CD8-positive, alpha-beta memory T cell (primary cell): ENCODE results near the gene TXNRD2. TPM values are rescaled to one million over a fixed set of nuclear protein-coding genes. Genes with fewer than 3 reads are reported as not detected.

ENCODE experiments used
- CTCF ChIA-PET: fragments of 350-600 bp; sonication (Branson Sonifier 250); formaldehyde crosslinking; loops from one replicate; lab custom pipeline; 2021; ENCODE audit warnings: antibody characterized with exemption; lab: Charles Lee
- POLR2A ChIA-PET: fragments of 350-600 bp; sonication (Branson Sonifier 250); formaldehyde crosslinking; loops from one replicate; lab custom pipeline; 2021; ENCODE audit warnings: antibody characterized with exemption; lab: Charles Lee
- DNase-seq, 5 donors: peaks; one replicate each; pipeline versions ENCODE4 v3.0.0 to v3.0.0-alpha.2; 2020 to 2022; ENCODE audit warnings: mixed read lengths in 1 of 5
- H3K27ac ChIP-seq: one replicate; pipeline ENCODE4 v1.7.0; 2013; ENCODE audit warnings: low read depth, mild to moderate bottlenecking, low read length, moderate library complexity
- H3K27me3 ChIP-seq: 2 replicates; pipeline ENCODE4 v1.7.0; 2013; ENCODE audit warnings: low read length, mild to moderate bottlenecking; ENCODE audit not compliant: insufficient read depth, poor library complexity, severe bottlenecking
- H3K36me3 ChIP-seq: 2 replicates; pipeline ENCODE4 v1.7.0; 2013; ENCODE audit warnings: mild to moderate bottlenecking, low read length, moderate library complexity; ENCODE audit not compliant: insufficient read depth
- H3K4me1 ChIP-seq: 2 replicates; pipeline ENCODE4 v1.7.0; 2013; ENCODE audit warnings: mild to moderate bottlenecking, low read length, moderate library complexity; ENCODE audit not compliant: insufficient read depth
- H3K4me3 ChIP-seq: 2 replicates; pipeline ENCODE4 v1.7.0; 2013; ENCODE audit warnings: mild to moderate bottlenecking, low read length
- H3K9me3 ChIP-seq: 2 replicates; pipeline ENCODE4 v1.7.0; 2013; ENCODE audit warnings: mild to moderate bottlenecking, low read length
- H3K27ac Mint-ChIP-seq, 8 donors: one replicate each; pipeline ENCODE4 v1.8.0; 2020 to 2021; ENCODE audit warnings: mixed read lengths in 8 of 8, mild to moderate bottlenecking in 6 of 8, inconsistent platforms in 3 of 8, moderate library complexity in 3 of 8
- H3K27me3 Mint-ChIP-seq, 2 donors: one replicate each; pipeline ENCODE4 v1.8.0; 2020 to 2021; ENCODE audit warnings: mixed read lengths in 2 of 2, mild to moderate bottlenecking in 1 of 2, moderate library complexity in 1 of 2
- H3K36me3 Mint-ChIP-seq, 3 donors: one replicate each; pipeline ENCODE4 v1.8.0; 2020 to 2021; ENCODE audit warnings: mixed read lengths in 3 of 3, inconsistent platforms in 1 of 3, mild to moderate bottlenecking in 1 of 3
- H3K4me1 Mint-ChIP-seq, 3 donors: one replicate each; pipeline ENCODE4 v1.8.0; 2020 to 2021; ENCODE audit warnings: mixed read lengths in 3 of 3, inconsistent platforms in 1 of 3, mild to moderate bottlenecking in 1 of 3
- H3K4me3 Mint-ChIP-seq, 7 donors: one replicate each; pipeline ENCODE4 v1.8.0; 2020 to 2021; ENCODE audit warnings: mixed read lengths in 7 of 7, mild to moderate bottlenecking in 6 of 7, moderate library complexity in 4 of 7, inconsistent platforms in 2 of 7
- H3K9me3 Mint-ChIP-seq, 5 donors: one replicate each; pipeline ENCODE4 v1.8.0; 2020 to 2022; ENCODE audit warnings: mixed read lengths in 5 of 5, mild to moderate bottlenecking in 3 of 5, moderate library complexity in 2 of 5, inconsistent platforms in 1 of 5
- polyA plus RNA-seq: library from polyadenylated mRNA; unstranded; fragments of 300-500 nt; fragmentation: Illumina TruSeq; gene quantifications from one replicate; pipeline ENCODE4 v1.2.3, GENCODE V29; 2021
- total RNA-seq, 2 experiments: library from RNA; stranded (reverse); gene quantifications; one replicate each; pipeline ENCODE4 v1.2.3, GENCODE V29; 2021

TXNRD2 gene
- total and polyA plus RNA-seq, 3 experiments from 2014 or later: 13.8 to 27.9 (median 27.6) TPM

DNA sequence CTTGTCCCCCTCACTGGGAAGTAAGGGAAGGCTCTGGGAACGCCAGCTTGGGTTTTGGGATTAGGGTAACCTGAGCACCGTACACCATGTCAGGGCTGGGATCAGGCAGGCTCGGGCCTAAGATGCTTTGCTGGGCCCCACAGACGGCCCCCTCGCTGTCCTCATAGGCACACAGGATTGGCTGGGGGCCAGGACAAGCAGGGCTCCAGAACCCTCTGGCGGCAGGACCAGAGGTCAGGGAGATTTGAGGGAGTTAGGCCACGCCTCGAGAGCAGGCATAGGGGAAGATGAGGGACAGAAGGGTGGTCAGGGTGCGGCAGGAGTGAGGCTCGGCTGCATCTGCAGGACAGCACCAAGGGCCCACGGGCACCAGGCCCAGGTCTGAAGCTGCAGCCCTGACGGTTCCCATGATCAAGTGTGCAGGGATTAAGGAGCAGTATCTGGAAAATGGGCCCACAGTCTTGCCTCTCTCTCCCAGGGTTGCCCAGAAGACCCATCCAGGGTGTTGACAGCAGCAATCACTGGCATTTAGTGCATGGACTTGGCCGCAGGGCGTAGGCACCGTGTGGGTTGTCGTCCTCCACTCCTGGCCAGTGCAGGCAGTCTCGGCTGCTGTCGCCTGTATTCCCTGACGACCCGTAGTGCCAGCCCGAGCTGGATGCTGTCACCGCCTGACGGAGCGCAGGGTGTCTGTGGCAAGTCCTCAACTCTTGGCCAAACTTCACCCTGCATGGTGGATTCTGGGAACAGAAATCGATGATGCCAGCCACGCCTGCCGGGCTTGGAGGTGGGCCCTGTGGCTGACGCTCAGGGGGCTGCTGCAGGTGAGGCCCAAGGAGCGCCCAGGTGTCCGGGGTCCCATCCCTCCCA lies 71.2 kb downstream of the TXNRD2 start:
- Histone ChIP-seq H3K36me3 (no peaks in the 10 kb centered on the region), H3K27ac (no peak overlapping the region), H3K4me1 (peaks cover 16% of the 10 kb centered on the region), H3K4me3 (no peak overlapping the region), H3K27me3 (no peaks in the 10 kb centered on the region), H3K9me3 (no peaks in the 10 kb centered on the region)
- H3K27ac Mint-ChIP-seq: no peak overlapping the region
- no peaks in the 10 kb centered on the region for H3K36me3 Mint-ChIP-seq
- CTCF ChIA-PET: no interaction called here
- H3K27me3 Mint-ChIP-seq: no peaks in the 10 kb centered on the region
- POLR2A ChIA-PET: no interaction called here
- peak in 1 of 5 donors; percentile 40 for DNase-seq
- H3K4me1 Mint-ChIP-seq: peaks cover 0 to 10% (median 0%) of the 10 kb centered on the region in 3 donors
- H3K9me3 Mint-ChIP-seq: no peaks in the 10 kb centered on the region
- H3K4me3 Mint-ChIP-seq: no peak overlapping the region

DNA sequence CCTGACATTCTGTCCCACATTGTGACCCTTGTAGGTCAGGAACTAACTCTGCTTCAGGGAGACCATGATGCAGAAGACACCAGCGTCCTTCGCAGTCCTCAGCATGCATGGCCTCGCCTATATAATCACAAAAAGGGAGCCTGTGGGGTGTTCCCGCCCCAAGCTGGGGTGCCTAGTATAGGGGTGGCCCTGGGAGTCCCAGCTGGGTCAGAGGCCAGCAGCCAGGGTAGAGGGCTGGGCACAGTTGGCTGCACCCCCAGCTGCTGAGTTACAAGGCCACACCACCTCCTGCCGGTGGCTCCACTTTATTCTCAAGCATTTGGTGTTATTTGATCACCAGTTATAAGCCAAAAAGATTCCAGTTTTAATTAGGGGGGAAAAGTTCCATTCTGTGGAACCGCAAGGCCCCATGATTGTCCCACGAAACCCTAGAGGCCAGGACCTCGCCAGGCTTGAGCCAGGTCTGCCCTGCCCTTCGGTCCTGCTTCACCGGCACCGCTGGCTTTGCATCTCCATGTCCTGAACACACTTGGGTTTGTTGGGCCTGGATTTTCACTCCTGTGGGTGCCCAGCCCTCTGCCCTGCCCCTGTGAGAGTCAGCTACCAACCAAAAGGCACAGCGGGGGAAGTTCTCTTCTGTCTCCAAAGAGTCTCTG lies 72.0 kb downstream of the TXNRD2 start:
- Histone ChIP-seq H3K9me3 (no peaks in the 10 kb centered on the region), H3K27me3 (no peaks in the 10 kb centered on the region), H3K27ac (no peak overlapping the region), H3K36me3 (no peaks in the 10 kb centered on the region), H3K4me3 (no peak overlapping the region), H3K4me1 (peaks cover 9% of the 10 kb centered on the region)
- Mint-ChIP-seq H3K36me3 (no peaks in the 10 kb centered on the region), H3K27ac (no peak overlapping the region), H3K4me1 (peaks cover 0 to 8% (median 0%) of the 10 kb centered on the region in 3 donors), H3K9me3 (no peaks in the 10 kb centered on the region), H3K4me3 (no peak overlapping the region), H3K27me3 (no peaks in the 10 kb centered on the region)
- peak in 1 of 5 donors; percentile 24 for DNase-seq
- POLR2A ChIA-PET: no interaction called here
- CTCF ChIA-PET: no interaction called here

DNA sequence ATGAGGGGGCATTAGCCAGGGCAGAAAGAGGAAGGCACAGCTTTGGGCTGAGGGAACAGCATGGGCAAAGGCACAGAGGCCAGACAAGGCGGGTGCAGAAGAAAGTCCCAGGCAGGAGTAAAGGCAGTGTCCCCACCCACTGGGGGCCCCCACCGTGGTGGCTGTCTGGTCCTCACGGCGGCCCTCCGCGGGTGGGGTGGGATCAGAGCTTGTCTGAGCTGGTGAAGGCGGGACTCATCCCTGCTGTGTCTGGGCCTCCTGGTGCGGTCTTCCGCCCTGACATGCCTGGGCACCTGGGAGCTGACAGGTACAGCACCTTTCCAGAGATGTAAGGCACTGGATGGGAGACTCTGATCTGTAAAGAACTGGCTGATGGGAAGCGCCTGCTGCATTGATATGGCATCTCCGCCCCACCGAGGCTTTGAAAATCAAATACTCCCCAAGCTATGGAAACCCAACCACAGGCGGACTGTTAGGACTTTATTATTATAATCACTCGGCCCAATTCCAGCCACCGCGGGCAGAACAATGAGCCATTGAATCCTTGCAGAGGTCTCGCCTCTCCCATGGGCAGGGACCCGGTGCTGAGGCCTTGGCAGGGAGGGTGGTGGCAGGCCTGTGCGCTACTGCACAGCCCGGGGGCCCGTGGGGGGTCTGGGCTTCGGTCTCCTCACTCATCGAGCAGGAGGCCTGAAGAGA lies 72.7 kb downstream of the TXNRD2 start:
- POLR2A ChIA-PET: no interaction called here
- CTCF ChIA-PET: no interaction called here
- Mint-ChIP-seq H3K4me3 (no peak overlapping the region), H3K36me3 (no peaks in the 10 kb centered on the region), H3K9me3 (no peaks in the 10 kb centered on the region), H3K27me3 (no peaks in the 10 kb centered on the region), H3K27ac (no peak overlapping the region), H3K4me1 (peaks cover 0 to 2% (median 0%) of the 10 kb centered on the region in 3 donors)
- H3K36me3 ChIP-seq: no peaks in the 10 kb centered on the region
- H3K27ac ChIP-seq: no peak overlapping the region
- no peaks in the 10 kb centered on the region for H3K9me3 ChIP-seq
- peak in 1 of 5 donors; percentile 43 for DNase-seq
- H3K4me1 ChIP-seq: peaks cover 2% of the 10 kb centered on the region
- H3K4me3 ChIP-seq: no peak overlapping the region
- H3K27me3 ChIP-seq: no peaks in the 10 kb centered on the region

DNA sequence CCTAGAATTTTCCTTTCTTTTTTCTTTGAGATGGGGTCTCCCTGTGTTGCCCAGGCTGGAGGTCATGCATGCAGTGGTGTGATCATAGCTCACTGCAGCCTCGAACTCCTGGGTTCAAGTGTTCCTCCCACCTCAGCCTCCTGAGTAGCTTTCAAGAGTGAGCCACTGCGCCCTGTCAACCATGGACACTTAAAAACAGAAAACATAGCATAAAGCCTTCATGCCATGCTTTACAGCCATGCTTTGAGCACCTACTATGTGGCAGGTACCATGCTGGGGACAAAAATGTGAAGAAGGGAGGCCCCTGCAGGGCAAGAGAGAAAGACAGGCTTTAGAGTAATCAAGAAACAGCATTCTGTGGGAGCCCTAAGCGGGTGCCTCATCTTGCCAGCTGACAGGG lies 73.3 kb downstream of the TXNRD2 start:
- H3K27ac ChIP-seq: no peak overlapping the region
- H3K36me3 ChIP-seq: no peaks in the 10 kb centered on the region
- DNase-seq: no peak
- no peaks in the 10 kb centered on the region for H3K4me1 ChIP-seq
- Mint-ChIP-seq H3K4me3 (no peak overlapping the region), H3K9me3 (no peaks in the 10 kb centered on the region), H3K27ac (peak overlapping the region in 1 of 8 donors; percentile 0), H3K27me3 (no peaks in the 10 kb centered on the region), H3K36me3 (no peaks in the 10 kb centered on the region), H3K4me1 (peaks cover 0 to 2% (median 0%) of the 10 kb centered on the region in 3 donors)
- no peaks in the 10 kb centered on the region for H3K9me3 ChIP-seq
- H3K4me3 ChIP-seq: no peak overlapping the region
- CTCF ChIA-PET: no interaction called here
- POLR2A ChIA-PET: no interaction called here
- no peaks in the 10 kb centered on the region for H3K27me3 ChIP-seq

DNA sequence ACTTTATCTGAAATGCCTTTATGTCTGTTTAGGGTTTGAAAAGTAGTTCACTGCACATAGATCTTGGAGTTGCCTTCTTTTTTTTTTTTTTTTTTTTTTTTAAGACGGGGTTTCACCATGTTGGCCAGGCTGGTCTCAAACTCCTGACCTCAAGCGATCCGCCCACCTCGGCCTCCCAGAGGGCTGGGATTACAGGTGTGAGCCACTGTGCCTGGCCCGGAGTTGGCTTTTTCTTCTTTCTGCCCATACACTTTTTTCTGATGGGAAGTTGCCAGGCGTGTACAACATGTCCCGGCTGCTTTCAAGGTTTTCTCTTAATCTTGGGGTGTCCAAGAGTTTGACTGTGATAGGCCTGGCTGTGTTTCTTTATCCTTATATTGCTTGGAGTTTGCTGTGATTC lies 74.0 kb downstream of the TXNRD2 start:
- Histone ChIP-seq H3K27ac (no peak overlapping the region), H3K4me3 (no peak overlapping the region), H3K4me1 (no peaks in the 10 kb centered on the region), H3K9me3 (no peaks in the 10 kb centered on the region), H3K36me3 (no peaks in the 10 kb centered on the region), H3K27me3 (no peaks in the 10 kb centered on the region)
- H3K9me3 Mint-ChIP-seq: no peaks in the 10 kb centered on the region
- H3K4me1 Mint-ChIP-seq: peaks cover 0 to 2% (median 0%) of the 10 kb centered on the region in 3 donors
- H3K36me3 Mint-ChIP-seq: no peaks in the 10 kb centered on the region
- DNase-seq: peak in 1 of 5 donors; percentile 28
- POLR2A ChIA-PET: no interaction called here
- H3K4me3 Mint-ChIP-seq: no peak overlapping the region
- CTCF ChIA-PET: no interaction called here
- peak overlapping the region in 1 of 8 donors; percentile 65 for H3K27ac Mint-ChIP-seq
- H3K27me3 Mint-ChIP-seq: no peaks in the 10 kb centered on the region

DNA sequence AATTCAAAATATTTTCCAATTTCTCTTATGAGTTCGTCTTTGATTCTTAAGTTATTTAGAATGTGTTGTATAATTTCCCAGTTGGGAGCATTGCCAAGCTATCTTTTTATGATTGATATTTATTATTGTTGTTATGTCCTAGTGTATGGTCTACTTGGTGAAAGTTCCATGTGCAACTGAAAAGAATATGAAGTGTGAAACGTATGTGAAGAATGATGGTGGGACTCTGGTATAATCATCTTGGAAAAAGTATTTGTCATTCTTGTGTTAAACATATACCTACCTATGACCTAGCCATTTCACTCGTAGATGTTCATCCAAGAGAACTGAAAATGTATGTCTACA lies 75.0 kb downstream of the TXNRD2 start:
- H3K9me3 ChIP-seq: no peaks in the 10 kb centered on the region
- no peak overlapping the region for H3K27ac ChIP-seq
- no peaks in the 10 kb centered on the region for H3K4me1 ChIP-seq
- H3K4me3 Mint-ChIP-seq: no peak overlapping the region
- no peak overlapping the region for H3K27ac Mint-ChIP-seq
- ChIA-PET CTCF (interaction anchor here (0.7 to 1.4 kb wide), 2 partner anchors 18 to 136 kb away, joined by 3 to 4 read pairs; no protein-coding TSS in a partner anchor), POLR2A (no interaction called here)
- peaks cover 0 to 2% (median 0%) of the 10 kb centered on the region in 3 donors for H3K4me1 Mint-ChIP-seq
- H3K36me3 ChIP-seq: no peaks in the 10 kb centered on the region
- H3K36me3 Mint-ChIP-seq: no peaks in the 10 kb centered on the region
- H3K27me3 Mint-ChIP-seq: no peaks in the 10 kb centered on the region
- H3K9me3 Mint-ChIP-seq: no peaks in the 10 kb centered on the region
- H3K4me3 ChIP-seq: no peak overlapping the region
- H3K27me3 ChIP-seq: no peaks in the 10 kb centered on the region
- DNase-seq: no peak

DNA sequence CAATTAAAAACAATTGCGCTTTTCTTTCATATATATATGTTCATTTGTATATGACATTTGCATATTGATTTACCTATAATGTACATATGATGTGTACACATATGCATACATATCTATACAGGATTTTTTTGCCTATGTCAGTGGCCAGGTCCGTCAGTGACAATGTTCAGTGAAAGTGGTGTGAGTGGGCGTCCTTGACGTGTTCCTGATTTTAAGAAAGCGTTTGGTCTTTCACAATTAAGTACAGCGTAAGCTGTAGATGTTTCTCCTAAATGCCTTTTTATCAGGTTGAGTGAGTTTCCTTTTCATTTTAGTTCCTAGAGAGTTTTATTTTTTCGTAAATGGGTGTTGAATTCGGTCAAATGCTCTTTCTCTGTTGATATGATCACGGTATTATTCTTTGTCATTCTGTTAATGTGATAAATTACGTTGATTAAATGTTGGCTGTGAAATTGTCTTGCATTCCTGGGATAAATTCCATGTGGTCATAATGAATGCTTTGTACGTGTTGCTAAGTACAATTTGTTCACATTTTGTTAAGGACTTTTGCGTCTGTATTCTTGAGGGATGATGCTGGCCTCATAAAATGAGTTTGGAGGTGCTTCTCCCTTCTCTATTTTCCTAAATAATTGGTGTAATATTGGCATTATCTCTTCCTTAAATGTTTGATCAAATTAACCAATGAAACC lies 76.3 kb downstream of the TXNRD2 start:
- H3K27me3 Mint-ChIP-seq: no peaks in the 10 kb centered on the region
- POLR2A ChIA-PET: no interaction called here
- H3K4me3 ChIP-seq: no peak overlapping the region
- no peaks in the 10 kb centered on the region for H3K27me3 ChIP-seq
- H3K4me1 Mint-ChIP-seq: peaks cover 0 to 2% (median 0%) of the 10 kb centered on the region in 3 donors
- no peak overlapping the region for H3K27ac ChIP-seq
- H3K9me3 ChIP-seq: no peaks in the 10 kb centered on the region
- no peak for DNase-seq
- no peaks in the 10 kb centered on the region for H3K36me3 Mint-ChIP-seq
- no peaks in the 10 kb centered on the region for H3K36me3 ChIP-seq
- H3K27ac Mint-ChIP-seq: peak overlapping the region in 1 of 8 donors; percentile 13
- no peak overlapping the region for H3K4me3 Mint-ChIP-seq
- CTCF ChIA-PET: interaction anchor here (0.6 to 1.1 kb wide), 2 partner anchors 135 to 284 kb away, joined by 3 read pairs; no protein-coding TSS in a partner anchor
- no peaks in the 10 kb centered on the region for H3K4me1 ChIP-seq
- no peaks in the 10 kb centered on the region for H3K9me3 Mint-ChIP-seq
